Right atrium auricular region (tissue), 2 donors: ENCODE measurements around the gene MYBL2. TPM values are rescaled to one million over a fixed set of nuclear protein-coding genes. Genes with fewer than 3 reads are reported as not detected.
"Not testable (repeated sequence)": the region's sequence is repeated elsewhere in the genome, so short reads cannot be mapped to it uniquely, and the experiment has no call there.

Experiments
- DNase-seq: peaks from one replicate; pipeline ENCODE4 v3.0.0-alpha.2; 2019; ENCODE audit warnings: low spot score
- H3K27ac ChIP-seq, 2 donors: fragments of 200-600 bp; sonication (generic); 1 replicate in 1 of 2; 2 replicates in 1 of 2; pipeline ENCODE4 v1.5.1; 2016 to 2019
- H3K27me3 ChIP-seq, 2 donors: fragments of 200-600 bp; sonication (generic); one replicate each; pipeline versions ENCODE4 v1.5.1 to v1.6.0; 2017 to 2019
- H3K36me3 ChIP-seq: fragments of 200-600 bp; sonication (generic); one replicate; pipeline ENCODE4 v1.5.1; 2016
- H3K4me1 ChIP-seq, 2 donors: fragments of 200-600 bp; sonication (generic); one replicate each; pipeline versions ENCODE4 v1.5.1 to v1.6.0; 2017 to 2019
- H3K4me3 ChIP-seq, 2 donors: fragments of 200-600 bp; sonication (generic); 1 replicate in 1 of 2; 2 replicates in 1 of 2; pipeline ENCODE4 v1.5.1; 2017 to 2019; ENCODE audit warnings: mild to moderate bottlenecking in 1 of 2, moderate library complexity in 1 of 2
- H3K9me3 ChIP-seq, 2 donors: fragments of 200-600 bp; sonication (generic); one replicate each; pipeline ENCODE4 v1.5.1; 2019
- total RNA-seq, 2 donors: library from RNA; depleted of rRNA; stranded (reverse); fragments of >200 nt; gene quantifications; one replicate each; pipeline ENCODE4 v1.1.0, GENCODE V29; 2016
- TF ChIP-seq, protein P1 (sequence below), 2 donors: fragments of 200-600 bp; sonication (generic); IDR thresholded peaks; one replicate each; pipeline ENCODE4 v1.5.1; 2019; ENCODE audit warnings: antibody characterized with exemption in 2 of 2

Gene MYBL2
- total RNA-seq, 2 donors from 2014 or later, result not detected

- no peaks in the 10 kb centered on the region for H3K36me3 ChIP-seq
- no peaks in the 10 kb centered on the region for H3K27me3 ChIP-seq
- H3K4me3 ChIP-seq, result no peak overlapping the region
- no peaks in the 10 kb centered on the region for H3K4me1 ChIP-seq
- DNase-seq, result no peak
- TF ChIP-seq, protein P1, sequence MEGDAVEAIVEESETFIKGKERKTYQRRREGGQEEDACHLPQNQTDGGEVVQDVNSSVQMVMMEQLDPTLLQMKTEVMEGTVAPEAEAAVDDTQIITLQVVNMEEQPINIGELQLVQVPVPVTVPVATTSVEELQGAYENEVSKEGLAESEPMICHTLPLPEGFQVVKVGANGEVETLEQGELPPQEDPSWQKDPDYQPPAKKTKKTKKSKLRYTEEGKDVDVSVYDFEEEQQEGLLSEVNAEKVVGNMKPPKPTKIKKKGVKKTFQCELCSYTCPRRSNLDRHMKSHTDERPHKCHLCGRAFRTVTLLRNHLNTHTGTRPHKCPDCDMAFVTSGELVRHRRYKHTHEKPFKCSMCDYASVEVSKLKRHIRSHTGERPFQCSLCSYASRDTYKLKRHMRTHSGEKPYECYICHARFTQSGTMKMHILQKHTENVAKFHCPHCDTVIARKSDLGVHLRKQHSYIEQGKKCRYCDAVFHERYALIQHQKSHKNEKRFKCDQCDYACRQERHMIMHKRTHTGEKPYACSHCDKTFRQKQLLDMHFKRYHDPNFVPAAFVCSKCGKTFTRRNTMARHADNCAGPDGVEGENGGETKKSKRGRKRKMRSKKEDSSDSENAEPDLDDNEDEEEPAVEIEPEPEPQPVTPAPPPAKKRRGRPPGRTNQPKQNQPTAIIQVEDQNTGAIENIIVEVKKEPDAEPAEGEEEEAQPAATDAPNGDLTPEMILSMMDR (IDR thresholded peaks at IDR 0.05), result no peak
- no peaks in the 10 kb centered on the region for H3K9me3 ChIP-seq
- no peak overlapping the region for H3K27ac ChIP-seq
These were observed 84.5 kb downstream of the MYBL2 start for GRCh38 chr20:43751167-43752050.

DNA sequence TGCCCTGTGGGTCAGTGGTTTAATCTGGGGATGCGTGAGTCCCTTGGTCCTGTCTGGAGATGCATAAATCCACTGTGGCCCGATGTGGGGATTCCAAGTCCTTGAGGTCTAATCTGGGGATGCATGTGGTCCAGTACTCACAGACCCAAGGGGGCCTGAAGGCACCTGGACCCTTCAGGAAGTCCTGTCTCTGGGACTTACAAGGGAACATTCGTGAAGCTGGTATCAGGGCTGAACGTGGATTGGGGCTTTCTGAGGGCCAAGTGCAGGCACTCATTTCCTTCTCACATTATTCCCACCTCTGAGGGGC, 85.1 kb downstream of the MYBL2 start:
- TF ChIP-seq, protein P1 (IDR thresholded peaks at IDR 0.05), result no peak
- Histone ChIP-seq H3K9me3 (no peaks in the 10 kb centered on the region), H3K4me1 (no peaks in the 10 kb centered on the region), H3K4me3 (no peak overlapping the region), H3K36me3 (no peaks in the 10 kb centered on the region), H3K27ac (no peak overlapping the region), H3K27me3 (no peaks in the 10 kb centered on the region)
- DNase-seq, result no peak

DNA sequence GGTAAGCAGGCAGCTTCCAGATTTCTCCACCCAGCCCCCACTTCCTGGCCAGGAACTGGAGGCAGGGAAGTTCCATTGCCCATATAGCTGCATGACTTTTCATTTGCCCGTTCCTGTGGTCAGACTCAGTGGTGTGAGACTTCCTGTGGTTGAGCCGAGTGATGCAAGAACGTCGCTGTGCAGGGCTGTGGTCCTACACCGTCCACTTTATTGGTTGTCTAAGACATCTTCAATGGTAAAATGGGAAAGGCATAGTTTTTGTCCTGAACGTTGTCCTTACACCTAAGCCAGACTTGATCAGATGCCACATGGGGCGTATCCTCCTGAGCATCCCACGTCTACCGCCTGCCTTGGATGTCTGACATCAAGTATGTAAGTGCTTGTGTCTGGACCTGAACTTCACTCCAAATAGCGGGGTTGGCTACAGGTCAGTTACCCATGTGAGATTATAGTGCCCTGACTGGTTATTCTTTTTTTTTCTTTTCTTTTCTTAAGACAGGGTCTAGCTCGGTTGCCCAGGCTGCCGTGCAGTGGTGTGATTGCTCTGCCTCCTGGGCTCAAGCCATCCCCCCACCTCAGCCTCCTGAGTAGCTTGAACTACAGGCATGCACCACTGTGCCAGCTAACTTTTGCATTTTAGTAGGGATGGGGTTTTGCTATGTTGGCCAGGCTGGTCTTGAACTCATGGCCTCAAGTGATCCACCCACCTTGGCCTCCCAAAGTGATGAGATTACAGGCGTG, 85.8 kb downstream of the MYBL2 start:
- TF ChIP-seq, protein P1 (IDR thresholded peaks at IDR 0.05), result no peak
- Histone ChIP-seq H3K27ac (no peak overlapping the region), H3K27me3 (no peaks in the 10 kb centered on the region), H3K4me3 (no peak overlapping the region), H3K36me3 (no peaks in the 10 kb centered on the region), H3K9me3 (no peaks in the 10 kb centered on the region), H3K4me1 (no peaks in the 10 kb centered on the region)
- no peak for DNase-seq

DNA sequence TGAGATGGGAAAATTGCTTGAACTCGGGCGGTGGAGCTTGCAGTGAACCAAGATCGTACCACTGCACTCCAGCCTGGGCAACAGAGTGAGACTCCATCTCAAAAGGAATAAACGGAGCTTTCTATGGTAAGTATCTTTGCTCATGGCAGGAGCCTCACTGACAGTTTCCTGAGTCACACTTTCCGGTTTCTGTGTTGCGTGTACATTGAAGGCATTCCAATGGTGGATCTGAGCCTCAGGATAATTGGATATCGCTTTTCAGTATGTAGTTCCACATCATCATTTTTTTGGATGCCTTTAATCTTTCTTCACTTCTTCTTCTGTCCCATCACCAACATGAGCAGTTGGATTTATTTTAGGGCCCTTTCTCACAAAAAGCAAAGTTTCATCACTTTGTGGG, 88.5 kb downstream of the MYBL2 start:
- TF ChIP-seq, protein P1 (IDR thresholded peaks at IDR 0.05), result no peak
- no peaks in the 10 kb centered on the region for H3K9me3 ChIP-seq
- DNase-seq, result no peak
- H3K27me3 ChIP-seq, result no peaks in the 10 kb centered on the region
- H3K27ac ChIP-seq, result no peak overlapping the region
- H3K36me3 ChIP-seq, result no peaks in the 10 kb centered on the region
- no peaks in the 10 kb centered on the region for H3K4me1 ChIP-seq
- H3K4me3 ChIP-seq, result no peak overlapping the region

- H3K4me3 ChIP-seq, result no peak overlapping the region
- TF ChIP-seq, protein P1 (IDR thresholded peaks at IDR 0.05), result no peak
- H3K36me3 ChIP-seq, result no peaks in the 10 kb centered on the region
- no peak overlapping the region for H3K27ac ChIP-seq
- H3K9me3 ChIP-seq, result no peaks in the 10 kb centered on the region
- H3K4me1 ChIP-seq, result no peaks in the 10 kb centered on the region
- no peak for DNase-seq
- H3K27me3 ChIP-seq, result no peaks in the 10 kb centered on the region
These were observed 88.9 kb downstream of the MYBL2 start for GRCh38 chr20:43755851-43756250.

DNA sequence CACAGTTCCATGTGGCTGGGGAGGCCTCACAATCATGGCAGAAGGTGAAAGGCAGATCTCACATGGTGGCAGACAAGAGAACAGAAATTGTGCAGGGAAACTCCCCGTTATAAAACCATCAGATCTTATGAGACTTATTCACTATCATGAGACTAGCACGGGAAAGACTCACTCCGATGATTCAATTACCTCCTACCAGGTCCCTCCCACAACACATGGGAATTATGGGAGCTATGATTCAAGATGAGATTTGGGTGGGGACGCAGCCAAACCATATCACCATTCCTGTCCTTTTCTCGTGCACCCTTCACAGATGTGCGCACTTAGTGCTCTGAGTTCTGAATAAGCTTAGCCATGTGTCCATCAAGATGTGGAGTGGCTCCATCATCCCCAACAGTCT, 91.0 kb downstream of the MYBL2 start:
- not testable (repeated sequence) for DNase-seq, H3K36me3 ChIP-seq, H3K4me3 ChIP-seq, H3K4me1 ChIP-seq, H3K27ac ChIP-seq, H3K27me3 ChIP-seq, H3K9me3 ChIP-seq
